Natural killer cell (primary cell): ENCODE results near the gene RPL23. TPM values are rescaled to one million over a fixed set of nuclear protein-coding genes. Genes with fewer than 3 reads are reported as not detected.
A peak's percentile ranks its signal among the peaks of the same experiment; 100 is the strongest.

Experiments used
- ATAC-seq, 3 donors: fragments of 150-1000 bp in 2 of 3; fragments of 200-7000 bp in 1 of 3; cut with Tn5 transposase; 1 replicate in 1 of 3; 2 replicates in 2 of 3; pipeline ENCODE4 v1.10.0; 2021; ENCODE audit warnings: mild to moderate bottlenecking in 2 of 3, moderate library complexity in 2 of 3
- DNase-seq, 2 donors: peaks; one replicate each; pipeline versions ENCODE4 v3.0.0 to v3.0.0-alpha.2; 2013 to 2021; ENCODE audit warnings: mixed read lengths in 1 of 2
- H3K27ac ChIP-seq: one replicate; pipeline ENCODE4 v1.5.1; 2013; ENCODE audit warnings: mild to moderate bottlenecking, low read length
- H3K27me3 ChIP-seq: one replicate; pipeline ENCODE4 v1.6.1; 2013; ENCODE audit warnings: low read length; ENCODE audit not compliant: control insufficient read depth, insufficient read depth
- H3K36me3 ChIP-seq: one replicate; pipeline ENCODE4 v1.6.1; 2013; ENCODE audit warnings: low read length; ENCODE audit not compliant: control insufficient read depth, insufficient read depth
- H3K4me1 ChIP-seq: one replicate; pipeline ENCODE4 v1.6.1; 2013; ENCODE audit warnings: low read length; ENCODE audit not compliant: control insufficient read depth, insufficient read depth
- H3K4me3 ChIP-seq: one replicate; pipeline ENCODE4 v1.5.1; 2013; ENCODE audit warnings: low read length
- H3K9me3 ChIP-seq: one replicate; pipeline ENCODE4 v1.6.1; 2013; ENCODE audit warnings: low read length; ENCODE audit not compliant: control insufficient read depth, insufficient read depth
- H3K27ac Mint-ChIP-seq, 2 donors: one replicate each; pipeline ENCODE4 v1.8.0; 2022; ENCODE audit warnings: mild to moderate bottlenecking in 2 of 2, mixed read lengths in 2 of 2, moderate library complexity in 1 of 2
- H3K27me3 Mint-ChIP-seq, 2 donors: one replicate each; pipeline ENCODE4 v1.8.0; 2022; ENCODE audit warnings: low read depth in 2 of 2, mixed read lengths in 2 of 2
- H3K36me3 Mint-ChIP-seq: one replicate; pipeline ENCODE4 v1.8.0; 2022; ENCODE audit warnings: mixed read lengths
- H3K4me1 Mint-ChIP-seq, 2 donors: one replicate each; pipeline ENCODE4 v1.8.0; 2022; ENCODE audit warnings: mixed read lengths in 2 of 2
- H3K4me3 Mint-ChIP-seq: one replicate; pipeline ENCODE4 v1.8.0; 2022; ENCODE audit warnings: mild to moderate bottlenecking, moderate library complexity, mixed read lengths
- H3K9me3 Mint-ChIP-seq, 2 donors: one replicate each; pipeline ENCODE4 v1.8.0; 2022; ENCODE audit warnings: mixed read lengths in 2 of 2
- WGBS: methylation state at CpG from one replicate; pipeline ENCODE4 v1.1.7; 2013; ENCODE audit warnings: missing lambda C conversion rate; ENCODE audit not compliant: insufficient coverage; 5-methylcytosine and 5-hydroxymethylcytosine counted together
- intact Hi-C: fragments of 100-400 bp; cut with micrococcal nuclease; formaldehyde crosslinking; loops from one replicate; pipeline ENCODE4 v1.14.2; 2022
- total RNA-seq, 4 donors: library from RNA; stranded (reverse); fragments of 120-200 nt in 1 of 4; gene quantifications; one replicate each; pipeline versions ENCODE4 v1.2.3 to v1.2.4, GENCODE V29; 2013 to 2022
- TF ChIP-seq, protein P1 (sequence below): fragments of 200-600 bp; IDR thresholded peaks from one replicate; pipeline ENCODE4 v1.8.0; 2022; ENCODE audit warnings: antibody characterized with exemption

Gene RPL23
- total RNA-seq, 3 donors from 2014 or later (not counting 1 experiment from before 2014, with no cell fraction given) = 752 to 934 (median 923) TPM

DNA sequence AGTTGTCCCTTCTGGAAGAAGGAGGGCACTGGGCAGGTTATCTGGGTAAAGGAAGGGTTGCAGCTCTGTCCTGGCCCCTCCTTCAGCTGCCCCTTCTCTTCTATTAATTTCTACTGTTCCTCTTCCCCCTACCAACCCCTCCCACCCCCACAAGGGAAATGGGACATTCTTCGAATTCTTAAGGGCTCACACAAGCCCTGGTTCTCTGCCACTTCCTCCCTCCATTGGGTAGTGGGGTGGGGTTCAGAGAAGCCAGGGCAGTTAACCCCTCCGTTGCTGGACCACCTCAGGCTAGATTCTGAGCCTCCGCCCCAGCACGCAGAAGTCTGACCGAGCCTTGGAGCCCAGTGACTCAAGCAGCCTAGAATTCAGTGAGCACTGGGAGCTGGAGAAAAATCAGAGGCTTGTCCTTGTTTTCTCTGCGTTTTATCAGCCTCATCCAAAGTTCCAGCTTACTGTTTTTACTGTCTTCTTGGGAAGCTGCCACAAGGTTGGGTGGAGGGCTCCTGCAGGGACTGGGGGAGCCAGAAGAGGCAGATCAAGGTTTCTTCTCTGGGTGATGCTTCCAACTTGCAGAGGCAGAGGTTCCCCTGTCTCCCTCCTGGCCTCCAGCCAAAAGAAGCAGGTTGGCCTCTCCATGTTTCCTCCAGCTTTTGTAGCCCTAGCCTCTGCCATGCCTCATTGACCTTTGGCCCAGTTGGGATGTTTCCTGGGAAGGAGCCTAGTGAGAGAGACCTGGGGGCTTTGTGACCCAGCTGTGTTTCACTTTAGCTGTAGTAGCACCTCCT lies 26.6 kb upstream of the RPL23 start:
- Histone ChIP-seq H3K9me3 (no peaks in the 10 kb centered on the region), H3K4me1 (peaks cover 96% of the 10 kb centered on the region), H3K27ac (no peak overlapping the region), H3K36me3 (peaks cover 52% of the 10 kb centered on the region), H3K27me3 (no peaks in the 10 kb centered on the region), H3K4me3 (no peak overlapping the region)
- peaks cover 6% of the 10 kb centered on the region for H3K36me3 Mint-ChIP-seq
- ATAC-seq (no peak), DNase-seq (peak in 1 of 2 donors; percentile 48)
- peaks cover 79 to 88% of the 10 kb centered on the region in 2 donors for H3K4me1 Mint-ChIP-seq
- H3K27me3 Mint-ChIP-seq = no peaks in the 10 kb centered on the region
- 62% methylated on average over 5 of the region's 6 CpGs for WGBS
- TF ChIP-seq, protein P1, sequence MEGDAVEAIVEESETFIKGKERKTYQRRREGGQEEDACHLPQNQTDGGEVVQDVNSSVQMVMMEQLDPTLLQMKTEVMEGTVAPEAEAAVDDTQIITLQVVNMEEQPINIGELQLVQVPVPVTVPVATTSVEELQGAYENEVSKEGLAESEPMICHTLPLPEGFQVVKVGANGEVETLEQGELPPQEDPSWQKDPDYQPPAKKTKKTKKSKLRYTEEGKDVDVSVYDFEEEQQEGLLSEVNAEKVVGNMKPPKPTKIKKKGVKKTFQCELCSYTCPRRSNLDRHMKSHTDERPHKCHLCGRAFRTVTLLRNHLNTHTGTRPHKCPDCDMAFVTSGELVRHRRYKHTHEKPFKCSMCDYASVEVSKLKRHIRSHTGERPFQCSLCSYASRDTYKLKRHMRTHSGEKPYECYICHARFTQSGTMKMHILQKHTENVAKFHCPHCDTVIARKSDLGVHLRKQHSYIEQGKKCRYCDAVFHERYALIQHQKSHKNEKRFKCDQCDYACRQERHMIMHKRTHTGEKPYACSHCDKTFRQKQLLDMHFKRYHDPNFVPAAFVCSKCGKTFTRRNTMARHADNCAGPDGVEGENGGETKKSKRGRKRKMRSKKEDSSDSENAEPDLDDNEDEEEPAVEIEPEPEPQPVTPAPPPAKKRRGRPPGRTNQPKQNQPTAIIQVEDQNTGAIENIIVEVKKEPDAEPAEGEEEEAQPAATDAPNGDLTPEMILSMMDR = no peak
- peak overlapping the region; percentile 55 for H3K4me3 Mint-ChIP-seq
- no peaks in the 10 kb centered on the region for H3K9me3 Mint-ChIP-seq
- H3K27ac Mint-ChIP-seq = peak overlapping the region; percentile 91 to 98
- intact Hi-C loops = no loop called here

DNA sequence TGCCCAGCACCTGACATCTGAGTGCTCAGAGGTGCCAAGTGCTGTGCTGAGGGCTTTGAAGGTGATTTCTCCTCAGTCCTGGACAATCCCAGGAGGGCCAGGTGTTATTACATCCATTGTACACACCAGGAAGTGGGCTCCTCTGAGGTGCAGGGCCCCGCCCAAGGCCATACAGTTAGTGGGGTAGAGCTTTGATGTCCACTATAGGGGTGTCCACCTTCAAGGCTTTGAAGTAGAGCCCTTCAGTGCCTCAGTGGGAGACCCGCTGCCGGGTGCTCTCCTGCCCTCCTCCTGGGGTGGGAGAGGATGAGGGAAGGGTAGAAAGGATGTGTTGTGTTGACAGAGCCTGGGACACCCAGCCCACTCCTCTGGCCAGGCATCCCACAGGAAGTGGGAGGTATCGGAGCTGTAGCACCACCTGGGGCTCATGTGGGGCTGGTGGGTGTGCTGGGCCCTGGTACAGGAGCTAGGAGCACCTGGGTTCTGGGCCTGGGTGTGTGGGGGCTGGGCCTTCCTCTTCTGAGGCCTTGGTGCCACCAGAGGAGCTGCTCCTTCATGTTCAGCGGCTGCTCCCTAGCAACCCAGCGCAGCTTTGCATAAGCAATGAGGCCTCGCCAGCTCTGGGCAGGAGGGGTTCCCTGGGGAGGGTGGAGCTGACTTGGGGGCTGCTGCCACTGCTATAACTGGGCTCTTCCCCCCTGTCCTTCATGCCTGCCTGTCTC lies 23.8 kb upstream of the RPL23 start:
- DNase-seq = peak in 1 of 2 donors; percentile 69
- no peaks in the 10 kb centered on the region for H3K9me3 ChIP-seq
- no peak overlapping the region for H3K4me3 ChIP-seq
- no peaks in the 10 kb centered on the region for H3K27me3 ChIP-seq
- 25% methylated on average over 7 of the region's 7 CpGs for WGBS
- H3K36me3 ChIP-seq = peaks cover 42% of the 10 kb centered on the region
- H3K36me3 Mint-ChIP-seq = peaks cover 6% of the 10 kb centered on the region
- ATAC-seq = peak; percentile 33 to 48 (median 46)
- H3K27me3 Mint-ChIP-seq = no peaks in the 10 kb centered on the region
- H3K27ac Mint-ChIP-seq = peak overlapping the region; percentile 96 to 98
- no peaks in the 10 kb centered on the region for H3K9me3 Mint-ChIP-seq
- H3K4me1 ChIP-seq = peaks cover 96% of the 10 kb centered on the region
- peak overlapping the region; percentile 76 for H3K4me3 Mint-ChIP-seq
- peak overlapping the region; percentile 61 for H3K27ac ChIP-seq
- TF ChIP-seq, protein P1 = no peak
- H3K4me1 Mint-ChIP-seq = peaks cover 83 to 94% of the 10 kb centered on the region in 2 donors
- intact Hi-C loops = no loop called here

DNA sequence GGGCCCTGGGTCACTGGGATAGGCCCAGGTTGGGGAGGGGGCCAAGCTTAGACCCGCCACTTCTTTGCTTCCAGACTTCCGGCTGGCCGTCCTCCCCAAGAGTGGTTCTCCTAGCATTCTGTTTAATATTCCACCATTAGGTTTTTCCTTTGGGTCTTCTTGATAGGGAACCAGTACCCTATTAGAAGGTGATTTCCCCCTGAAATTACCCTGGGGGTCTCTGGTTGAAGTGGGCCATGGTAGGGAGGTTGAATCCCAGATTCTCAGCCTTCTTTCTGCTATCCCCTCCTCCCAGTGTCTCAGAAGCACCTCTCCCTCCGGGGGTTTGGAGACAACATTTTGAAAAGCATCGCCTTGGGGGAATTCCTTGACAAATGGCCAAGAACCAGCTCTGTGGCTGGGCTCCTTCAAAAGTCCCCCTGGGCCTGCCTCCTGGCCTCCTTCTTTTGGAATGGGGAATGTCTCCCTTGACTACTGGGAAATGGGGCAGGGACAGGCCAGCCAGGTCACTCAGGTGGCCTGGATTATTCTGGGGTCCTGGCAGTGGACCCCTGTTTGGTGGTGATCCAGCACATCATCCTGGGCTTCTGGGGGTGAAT lies 22.1 kb upstream of the RPL23 start:
- Mint-ChIP-seq H3K36me3 (no peaks in the 10 kb centered on the region), H3K4me1 (peaks cover 80 to 92% of the 10 kb centered on the region in 2 donors), H3K9me3 (no peaks in the 10 kb centered on the region), H3K27me3 (no peaks in the 10 kb centered on the region), H3K4me3 (peak overlapping the region; percentile 100), H3K27ac (peak overlapping the region; percentile 96 to 98)
- Histone ChIP-seq H3K36me3 (peaks cover 28% of the 10 kb centered on the region), H3K4me3 (no peak overlapping the region), H3K9me3 (no peaks in the 10 kb centered on the region), H3K27ac (peak overlapping the region; percentile 1), H3K27me3 (no peaks in the 10 kb centered on the region), H3K4me1 (peaks cover 92% of the 10 kb centered on the region)
- WGBS = 79% methylated on average over 5 of the region's 5 CpGs
- ATAC-seq (no peak), DNase-seq (peak in 1 of 2 donors; percentile 36)
- intact Hi-C loops = no loop called here
- TF ChIP-seq, protein P1 = no peak
